Activated naive CD8-positive, alpha-beta T cell treated with anti-CD3 and anti-CD28 coated beads for 36 hours (primary cell): ENCODE data around the gene TRAK1. TPM values are rescaled to one million over a fixed set of nuclear protein-coding genes. Genes with fewer than 3 reads are reported as not detected.

ENCODE experiments used
- DNase-seq: peaks from one replicate; pipeline ENCODE4 v3.0.0; 2021
- H3K27ac Mint-ChIP-seq: one replicate; pipeline ENCODE4 v1.8.0; 2022; ENCODE audit warnings: mild to moderate bottlenecking, moderate library complexity, mixed read lengths
- H3K27me3 Mint-ChIP-seq: one replicate; pipeline ENCODE4 v1.8.0; 2022; ENCODE audit warnings: mild to moderate bottlenecking, mixed read lengths
- H3K36me3 Mint-ChIP-seq: one replicate; pipeline ENCODE4 v1.8.0; 2021; ENCODE audit warnings: mild to moderate bottlenecking, mixed read lengths
- H3K4me1 Mint-ChIP-seq: one replicate; pipeline ENCODE4 v1.8.0; 2021; ENCODE audit warnings: mixed read lengths
- H3K4me3 Mint-ChIP-seq: one replicate; pipeline ENCODE4 v1.8.0; 2022; ENCODE audit warnings: mild to moderate bottlenecking, moderate library complexity, mixed read lengths
- H3K9me3 Mint-ChIP-seq: one replicate; pipeline ENCODE4 v1.8.0; 2022; ENCODE audit warnings: mixed read lengths
- total RNA-seq, 2 experiments: library from RNA; stranded (reverse); gene quantifications; one replicate each; pipeline ENCODE4 v1.2.3, GENCODE V29; 2021

TRAK1 gene
- total RNA-seq, 2 experiments from 2014 or later = 22.3 to 22.8 TPM

GRCh38 chr3:42256135-42256819 lies 165.1 kb downstream of the TRAK1 start:
- H3K9me3 Mint-ChIP-seq = no peaks in the 10 kb centered on the region
- DNase-seq = no peak
- no peak overlapping the region for H3K4me3 Mint-ChIP-seq
- H3K4me1 Mint-ChIP-seq = peaks cover 18% of the 10 kb centered on the region
- H3K36me3 Mint-ChIP-seq = no peaks in the 10 kb centered on the region
- no peak overlapping the region for H3K27ac Mint-ChIP-seq
- H3K27me3 Mint-ChIP-seq = peaks cover 23% of the 10 kb centered on the region

- Mint-ChIP-seq H3K4me1 (peaks cover 18% of the 10 kb centered on the region), H3K27me3 (peaks cover 31% of the 10 kb centered on the region), H3K27ac (no peak overlapping the region), H3K4me3 (no peak overlapping the region), H3K9me3 (no peaks in the 10 kb centered on the region), H3K36me3 (no peaks in the 10 kb centered on the region)
- no peak for DNase-seq
Observed at GRCh38 chr3:42257007-42257406, 165.8 kb downstream of the TRAK1 start.

GRCh38 chr3:42262525-42262924 lies 171.4 kb downstream of the TRAK1 start:
- Mint-ChIP-seq H3K4me3 (no peak overlapping the region), H3K9me3 (no peaks in the 10 kb centered on the region), H3K27ac (no peak overlapping the region), H3K36me3 (no peaks in the 10 kb centered on the region), H3K27me3 (peaks cover 79% of the 10 kb centered on the region), H3K4me1 (peaks cover 14% of the 10 kb centered on the region)
- DNase-seq = no peak

- H3K4me1 Mint-ChIP-seq = peaks cover 14% of the 10 kb centered on the region
- H3K27ac Mint-ChIP-seq = no peak overlapping the region
- H3K36me3 Mint-ChIP-seq = no peaks in the 10 kb centered on the region
- peak; percentile 41 for DNase-seq
- no peaks in the 10 kb centered on the region for H3K9me3 Mint-ChIP-seq
- H3K27me3 Mint-ChIP-seq = peaks cover 70% of the 10 kb centered on the region
- peak overlapping the region; percentile 40 for H3K4me3 Mint-ChIP-seq
Observed at GRCh38 chr3:42263354-42264346, 172.5 kb downstream of the TRAK1 start.

- Mint-ChIP-seq H3K4me1 (peaks cover 14% of the 10 kb centered on the region), H3K9me3 (no peaks in the 10 kb centered on the region), H3K27me3 (peaks cover 70% of the 10 kb centered on the region), H3K4me3 (peak overlapping the region; percentile 50), H3K36me3 (no peaks in the 10 kb centered on the region), H3K27ac (no peak overlapping the region)
- DNase-seq = peak; percentile 36
Observed at GRCh38 chr3:42264399-42265058, 173.4 kb downstream of the TRAK1 start.

GRCh38 chr3:42265059-42265991 lies 174.2 kb downstream of the TRAK1 start:
- Mint-ChIP-seq H3K27me3 (peaks cover 65% of the 10 kb centered on the region), H3K9me3 (no peaks in the 10 kb centered on the region), H3K27ac (no peak overlapping the region), H3K4me1 (peaks cover 14% of the 10 kb centered on the region), H3K36me3 (no peaks in the 10 kb centered on the region), H3K4me3 (no peak overlapping the region)
- no peak for DNase-seq

- H3K36me3 Mint-ChIP-seq = no peaks in the 10 kb centered on the region
- H3K4me1 Mint-ChIP-seq = peaks cover 14% of the 10 kb centered on the region
- H3K9me3 Mint-ChIP-seq = peaks cover 2% of the 10 kb centered on the region
- no peak for DNase-seq
- H3K4me3 Mint-ChIP-seq = no peak within 1 kb of the TSS
- peaks cover 65% of the 10 kb centered on the region for H3K27me3 Mint-ChIP-seq
- no peak within 1 kb of the TSS for H3K27ac Mint-ChIP-seq
Observed at GRCh38 chr3:42266085-42266484, 174.9 kb downstream of the TRAK1 start, which contains the start of gene CCK. Gene CCK (minus strand): TSS chr3:42266185. CDS start chr3:42263630, 2,555 bp downstream.

GRCh38 chr3:42267878-42268277 lies 176.7 kb downstream of the TRAK1 start:
- no peak overlapping the region for H3K4me3 Mint-ChIP-seq
- peaks cover 47% of the 10 kb centered on the region for H3K27me3 Mint-ChIP-seq

GRCh38 chr3:42269647-42270046 lies 178.5 kb downstream of the TRAK1 start:
- Mint-ChIP-seq H3K27me3 (peaks cover 31% of the 10 kb centered on the region), H3K4me3 (no peak overlapping the region), H3K27ac (no peak overlapping the region), H3K9me3 (peaks cover 5% of the 10 kb centered on the region), H3K36me3 (no peaks in the 10 kb centered on the region), H3K4me1 (peaks cover 5% of the 10 kb centered on the region)
- DNase-seq = no peak

More at GRCh38 chr3:42267878-42268277, 176.7 kb downstream of the TRAK1 start:
- Mint-ChIP-seq H3K9me3 (peaks cover 5% of the 10 kb centered on the region), H3K36me3 (no peaks in the 10 kb centered on the region), H3K4me1 (peaks cover 14% of the 10 kb centered on the region), H3K27ac (no peak overlapping the region)
- DNase-seq = no peak

- peaks cover 5% of the 10 kb centered on the region for H3K9me3 Mint-ChIP-seq
- no peak overlapping the region for H3K27ac Mint-ChIP-seq
- peaks cover 3% of the 10 kb centered on the region for H3K4me1 Mint-ChIP-seq
- DNase-seq = no peak
- peaks cover 22% of the 10 kb centered on the region for H3K27me3 Mint-ChIP-seq
- no peak overlapping the region for H3K4me3 Mint-ChIP-seq
- H3K36me3 Mint-ChIP-seq = no peaks in the 10 kb centered on the region
Observed at GRCh38 chr3:42270561-42270960, 179.4 kb downstream of the TRAK1 start.

- no peaks in the 10 kb centered on the region for H3K36me3 Mint-ChIP-seq
- no peak overlapping the region for H3K4me3 Mint-ChIP-seq
- no peak for DNase-seq
- no peak overlapping the region for H3K27ac Mint-ChIP-seq
- H3K4me1 Mint-ChIP-seq = peaks cover 4% of the 10 kb centered on the region
- H3K27me3 Mint-ChIP-seq = peaks cover 9% of the 10 kb centered on the region
- peaks cover 5% of the 10 kb centered on the region for H3K9me3 Mint-ChIP-seq
Observed at GRCh38 chr3:42271786-42272185, 180.6 kb downstream of the TRAK1 start.

GRCh38 chr3:42273361-42273760 lies 182.2 kb downstream of the TRAK1 start:
- peaks cover 4% of the 10 kb centered on the region for H3K4me1 Mint-ChIP-seq
- H3K9me3 Mint-ChIP-seq = peaks cover 5% of the 10 kb centered on the region
- H3K27ac Mint-ChIP-seq = no peak overlapping the region
- no peak for DNase-seq
- H3K4me3 Mint-ChIP-seq = no peak overlapping the region
- no peaks in the 10 kb centered on the region for H3K36me3 Mint-ChIP-seq
- peaks cover 5% of the 10 kb centered on the region for H3K27me3 Mint-ChIP-seq

GRCh38 chr3:42274266-42274665 lies 183.1 kb downstream of the TRAK1 start:
- H3K27ac Mint-ChIP-seq = no peak overlapping the region
- DNase-seq = no peak
- peaks cover 2% of the 10 kb centered on the region for H3K36me3 Mint-ChIP-seq
- no peak overlapping the region for H3K4me3 Mint-ChIP-seq
- H3K27me3 Mint-ChIP-seq = peaks cover under 1% of the 10 kb centered on the region
- H3K4me1 Mint-ChIP-seq = peaks cover 4% of the 10 kb centered on the region
- peaks cover 9% of the 10 kb centered on the region for H3K9me3 Mint-ChIP-seq

- peaks cover 3% of the 10 kb centered on the region for H3K36me3 Mint-ChIP-seq
- no peak overlapping the region for H3K27ac Mint-ChIP-seq
- peaks cover 18% of the 10 kb centered on the region for H3K9me3 Mint-ChIP-seq
- H3K27me3 Mint-ChIP-seq = no peaks in the 10 kb centered on the region
- no peak for DNase-seq
- H3K4me3 Mint-ChIP-seq = no peak overlapping the region
- peaks cover 4% of the 10 kb centered on the region for H3K4me1 Mint-ChIP-seq
Observed at GRCh38 chr3:42275217-42275616, 184.1 kb downstream of the TRAK1 start.
